Loucy (cell line): ENCODE measurements around the gene OAS1.

ENCODE experiments used
- EZH2phosphoT487 ChIP-seq: fragments of 200-600 bp; IDR thresholded peaks from 2 replicates; pipeline ENCODE4 v1.6.1; 2018; ENCODE audit warnings: antibody characterized with exemption, mild to moderate bottlenecking, moderate library complexity, borderline replicate concordance
- TF ChIP-seq, protein P1 (sequence below): fragments of 200-600 bp; sonication (generic); conservative IDR thresholded peaks from 2 replicates; pipeline ENCODE4 v1.5.1; 2014; ENCODE audit warnings: mild to moderate bottlenecking, antibody characterized with exemption, low read length

- TF ChIP-seq, protein P1, sequence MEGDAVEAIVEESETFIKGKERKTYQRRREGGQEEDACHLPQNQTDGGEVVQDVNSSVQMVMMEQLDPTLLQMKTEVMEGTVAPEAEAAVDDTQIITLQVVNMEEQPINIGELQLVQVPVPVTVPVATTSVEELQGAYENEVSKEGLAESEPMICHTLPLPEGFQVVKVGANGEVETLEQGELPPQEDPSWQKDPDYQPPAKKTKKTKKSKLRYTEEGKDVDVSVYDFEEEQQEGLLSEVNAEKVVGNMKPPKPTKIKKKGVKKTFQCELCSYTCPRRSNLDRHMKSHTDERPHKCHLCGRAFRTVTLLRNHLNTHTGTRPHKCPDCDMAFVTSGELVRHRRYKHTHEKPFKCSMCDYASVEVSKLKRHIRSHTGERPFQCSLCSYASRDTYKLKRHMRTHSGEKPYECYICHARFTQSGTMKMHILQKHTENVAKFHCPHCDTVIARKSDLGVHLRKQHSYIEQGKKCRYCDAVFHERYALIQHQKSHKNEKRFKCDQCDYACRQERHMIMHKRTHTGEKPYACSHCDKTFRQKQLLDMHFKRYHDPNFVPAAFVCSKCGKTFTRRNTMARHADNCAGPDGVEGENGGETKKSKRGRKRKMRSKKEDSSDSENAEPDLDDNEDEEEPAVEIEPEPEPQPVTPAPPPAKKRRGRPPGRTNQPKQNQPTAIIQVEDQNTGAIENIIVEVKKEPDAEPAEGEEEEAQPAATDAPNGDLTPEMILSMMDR, result no peak
- no peak for TF ChIP-seq EZH2phosphoT487
These were observed 36.3 kb upstream of the OAS1 start for GRCh38 chr12:112870267-112870980.
